GM19397 (cell line): ENCODE measurements around the gene GNB2.
"Not testable (repeated sequence)": the region's sequence is repeated elsewhere in the genome, so short reads cannot be mapped to it uniquely, and the experiment has no call there.

ENCODE experiments used
- ATAC-seq: cut with Tn5 transposase; IDR thresholded peaks from one replicate; pipeline ENCODE4 v1.9.1; 2021; ENCODE audit warnings: mild to moderate bottlenecking, moderate library complexity; ENCODE audit not compliant: unreplicated experiment

GNB2 gene

DNA sequence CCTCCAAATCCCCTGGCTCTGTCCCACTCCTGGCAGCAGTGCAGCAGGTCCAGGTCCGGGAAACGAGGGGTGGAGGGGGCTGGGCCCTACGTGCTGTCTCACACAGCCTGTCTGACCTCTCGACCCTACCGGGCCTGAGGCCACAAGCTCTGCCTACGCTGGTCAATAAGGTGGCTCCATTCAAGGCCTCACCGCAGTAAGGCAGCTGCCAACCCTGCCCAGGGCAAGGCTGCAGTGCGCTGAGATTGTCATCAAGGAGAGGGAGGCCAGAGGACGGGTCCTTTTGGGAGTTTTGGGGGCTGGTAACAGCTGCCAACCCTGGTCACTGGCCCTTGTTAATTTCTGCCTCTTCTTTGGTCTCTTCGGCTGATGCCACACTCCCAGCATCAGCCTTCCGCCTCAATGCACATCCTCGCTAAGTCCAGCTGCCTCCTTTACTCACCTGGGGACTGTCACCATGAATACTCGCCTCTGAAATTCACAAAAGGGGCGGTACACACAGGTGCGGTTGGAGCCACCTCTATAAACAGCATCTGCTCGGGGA, 50.3 kb downstream of the GNB2 start:
- no peak for ATAC-seq

DNA sequence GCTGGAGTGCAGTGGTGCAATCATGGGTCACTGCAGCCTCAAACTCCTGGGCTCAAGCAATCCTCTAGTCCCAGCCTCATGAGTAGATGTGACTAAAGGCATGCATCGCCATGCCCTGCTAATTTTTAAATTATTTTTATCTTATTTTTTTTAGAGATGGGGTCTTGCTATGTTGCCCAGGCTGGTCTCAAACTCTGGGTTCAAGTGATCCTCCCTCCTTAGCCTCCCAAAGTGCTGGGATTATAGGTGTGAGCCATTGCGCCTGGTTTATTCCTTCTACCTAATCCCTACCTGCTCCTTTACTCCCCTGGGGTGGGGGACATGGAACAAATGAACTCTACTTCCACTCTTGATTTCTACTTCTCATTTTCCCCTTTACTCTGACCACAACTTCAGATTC, 50.8 kb downstream of the GNB2 start:
- not testable (repeated sequence) for ATAC-seq

DNA sequence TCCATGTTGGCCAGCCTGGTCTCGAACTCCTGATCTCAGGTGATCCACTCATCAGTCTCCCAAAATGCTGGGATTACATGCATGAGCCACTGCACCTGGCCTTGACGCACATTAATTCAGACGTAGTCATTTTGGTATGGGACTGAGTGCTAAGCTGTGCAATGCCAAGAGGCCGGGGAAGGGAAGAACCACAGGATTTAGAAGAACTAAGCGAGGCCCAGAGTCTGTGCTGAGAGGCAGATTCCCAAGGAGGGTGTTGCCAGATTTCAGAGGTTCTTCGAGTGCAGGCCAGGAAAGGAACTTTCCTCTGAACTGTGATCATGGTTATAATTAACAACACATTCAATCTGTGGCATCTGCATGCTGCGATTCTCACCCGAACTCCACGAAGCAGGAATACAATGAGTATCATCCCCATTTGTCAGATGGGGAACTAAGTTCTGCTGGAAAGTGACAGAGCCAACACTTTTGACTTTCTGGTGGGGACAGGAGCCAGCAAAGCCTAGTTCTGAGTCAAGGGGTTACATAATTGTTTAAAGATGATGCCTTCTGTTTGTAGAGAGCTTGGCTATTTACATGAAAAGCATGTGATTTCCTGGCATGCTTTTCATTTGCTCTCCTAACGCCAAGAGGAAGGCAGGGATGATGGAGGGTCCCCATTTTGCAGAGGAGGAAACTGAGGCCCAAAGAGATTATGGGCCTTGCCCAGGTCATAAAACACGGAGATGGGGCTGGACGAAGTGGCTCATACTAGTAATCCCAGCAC, 53.6 kb downstream of the GNB2 start:
- no peak for ATAC-seq

GRCh38 chr7:100728196-100728595, 54.7 kb downstream of the GNB2 start:
- no peak for ATAC-seq
